Fibroblast of lung (primary cell): Measurements from ENCODE around the gene SPANXN3. TPM values are rescaled to one million over a fixed set of nuclear protein-coding genes. Genes with fewer than 3 reads are reported as not detected.

Experiments used
- DNase-seq, 2 donors: peaks; one replicate each; pipeline versions ENCODE4 v3.0.0 to v3.0.0-alpha.2; 2010; ENCODE audit warnings: low read depth in 2 of 2
- H2AFZ ChIP-seq: 2 replicates; pipeline ENCODE4 v1.5.1; 2012; ENCODE audit warnings: low read length, control low read depth, inconsistent platforms
- H3K27ac ChIP-seq: 2 replicates; pipeline ENCODE4 v1.5.1; 2011; ENCODE audit warnings: low read length, control low read depth; ENCODE audit not compliant: insufficient read depth
- H3K27me3 ChIP-seq: 2 replicates; pipeline ENCODE4 v1.5.1; 2011; ENCODE audit warnings: mild to moderate bottlenecking, low read length; ENCODE audit not compliant: control insufficient read depth, insufficient read depth
- H3K36me3 ChIP-seq: 2 replicates; pipeline ENCODE4 v1.5.1; 2011; ENCODE audit warnings: low read length; ENCODE audit not compliant: control insufficient read depth, insufficient read depth
- H3K4me1 ChIP-seq: 2 replicates; pipeline ENCODE4 v1.5.1; 2011; ENCODE audit warnings: low read length; ENCODE audit not compliant: control insufficient read depth, insufficient read depth; ENCODE audit errors: extremely low read depth
- H3K4me2 ChIP-seq: 2 replicates; pipeline ENCODE4 v1.5.1; 2011; ENCODE audit warnings: low read length, control low read depth; ENCODE audit not compliant: insufficient read depth; ENCODE audit errors: extremely low read depth
- H3K4me3 ChIP-seq, 4 experiments: fragments of 200-600 bp in 1 of 4; sonication (generic) in 1 of 4; replicated peaks in 1 of 4; 2 replicates each; pipeline ENCODE4 v1.5.1; 2011 to 2016; ENCODE audit warnings: low read length in 4 of 4, low read depth in 3 of 4, mild to moderate bottlenecking in 3 of 4, control low read depth in 2 of 4, inconsistent platforms in 1 of 4, mixed read lengths in 1 of 4; ENCODE audit not compliant: insufficient read depth in 1 of 4; ENCODE audit errors: control extremely low read depth in 1 of 4
- H3K79me2 ChIP-seq: 2 replicates; pipeline ENCODE4 v1.5.1; 2012; ENCODE audit warnings: mild to moderate bottlenecking, low read length, inconsistent platforms; ENCODE audit not compliant: control insufficient read depth, insufficient read depth
- H3K9ac ChIP-seq: 2 replicates; pipeline ENCODE4 v1.5.1; 2011; ENCODE audit warnings: mild to moderate bottlenecking, low read length, control low read depth; ENCODE audit not compliant: insufficient read depth
- H3K9me3 ChIP-seq: 2 replicates; pipeline ENCODE4 v1.5.1; 2012; ENCODE audit warnings: low read depth, low read length; ENCODE audit not compliant: control insufficient read depth, insufficient read depth
- H4K20me1 ChIP-seq: 2 replicates; pipeline ENCODE4 v1.5.1; 2011; ENCODE audit warnings: low read length; ENCODE audit not compliant: control insufficient read depth, insufficient read depth; ENCODE audit errors: extremely low read depth
- EZH2 ChIP-seq: IDR thresholded peaks from 2 replicates; pipeline ENCODE4 v1.5.1; 2012; ENCODE audit warnings: low read length, control low read depth, mild to moderate bottlenecking; ENCODE audit errors: missing control alignments
- polyA plus RNA-seq, 2 donors: library from polyadenylated mRNA; depleted of rRNA in 1 of 2; stranded (reverse) in 1 of 2; unstranded in 1 of 2; fragments of >200 nt; gene quantifications; 2 replicates each; pipeline ENCODE4 v1.2.1, GENCODE V29; 2011 to 2012; ENCODE audit warnings: missing spikeins in 1 of 2
- total RNA-seq: library from RNA; depleted of rRNA; stranded (reverse); fragments of >200 nt; gene quantifications from 2 replicates; pipeline ENCODE4 v1.2.1, GENCODE V29; 2014
- TF ChIP-seq, protein P1 (sequence below), 2 donors: IDR thresholded peaks in 1 of 2; conservative IDR thresholded peaks in 1 of 2; 1 replicate in 1 of 2; 2 replicates in 1 of 2; pipeline ENCODE4 v1.5.1; 2011 to 2012; ENCODE audit warnings: low read length in 2 of 2, control low read depth in 1 of 2, inconsistent platforms in 1 of 2, low read depth in 1 of 2, mild to moderate bottlenecking in 1 of 2

Gene SPANXN3
- total and polyA plus RNA-seq, 2 donors (not counting 1 experiment from before 2014, with no cell fraction given), result not detected

DNA sequence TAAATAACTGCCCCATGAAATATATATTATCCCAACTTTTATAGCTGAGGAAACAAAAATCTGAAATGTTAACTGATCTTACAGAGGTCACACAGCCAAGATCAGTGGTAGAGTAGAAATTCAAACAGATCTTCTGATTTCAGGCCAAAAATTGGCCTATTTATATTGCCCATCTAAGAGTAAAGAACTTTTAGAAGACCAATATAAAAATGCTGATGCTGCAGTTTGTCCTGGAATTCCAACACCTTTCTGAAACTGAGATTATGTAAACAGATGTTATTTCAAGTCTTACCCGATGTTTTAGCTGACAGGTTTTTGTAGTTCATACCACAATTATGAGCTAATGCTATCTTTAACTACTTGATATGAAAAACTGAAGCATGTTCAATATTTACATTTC, 51.1 kb downstream of the SPANXN3 start:
- H3K36me3 ChIP-seq, result no peaks in the 10 kb centered on the region
- H3K9ac ChIP-seq, result no peak overlapping the region
- DNase-seq, result no peak
- no peak overlapping the region for H3K27ac ChIP-seq
- H3K79me2 ChIP-seq, result no peaks in the 10 kb centered on the region
- H4K20me1 ChIP-seq, result no peaks in the 10 kb centered on the region
- H3K27me3 ChIP-seq, result no peaks in the 10 kb centered on the region
- H3K4me3 ChIP-seq, result no peak overlapping the region
- no peak overlapping the region for H2AFZ ChIP-seq
- no peak overlapping the region for H3K4me2 ChIP-seq
- no peak for TF ChIP-seq EZH2
- TF ChIP-seq, protein P1, sequence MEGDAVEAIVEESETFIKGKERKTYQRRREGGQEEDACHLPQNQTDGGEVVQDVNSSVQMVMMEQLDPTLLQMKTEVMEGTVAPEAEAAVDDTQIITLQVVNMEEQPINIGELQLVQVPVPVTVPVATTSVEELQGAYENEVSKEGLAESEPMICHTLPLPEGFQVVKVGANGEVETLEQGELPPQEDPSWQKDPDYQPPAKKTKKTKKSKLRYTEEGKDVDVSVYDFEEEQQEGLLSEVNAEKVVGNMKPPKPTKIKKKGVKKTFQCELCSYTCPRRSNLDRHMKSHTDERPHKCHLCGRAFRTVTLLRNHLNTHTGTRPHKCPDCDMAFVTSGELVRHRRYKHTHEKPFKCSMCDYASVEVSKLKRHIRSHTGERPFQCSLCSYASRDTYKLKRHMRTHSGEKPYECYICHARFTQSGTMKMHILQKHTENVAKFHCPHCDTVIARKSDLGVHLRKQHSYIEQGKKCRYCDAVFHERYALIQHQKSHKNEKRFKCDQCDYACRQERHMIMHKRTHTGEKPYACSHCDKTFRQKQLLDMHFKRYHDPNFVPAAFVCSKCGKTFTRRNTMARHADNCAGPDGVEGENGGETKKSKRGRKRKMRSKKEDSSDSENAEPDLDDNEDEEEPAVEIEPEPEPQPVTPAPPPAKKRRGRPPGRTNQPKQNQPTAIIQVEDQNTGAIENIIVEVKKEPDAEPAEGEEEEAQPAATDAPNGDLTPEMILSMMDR (conservative IDR thresholded peaks at IDR 0.05 in 1 of 2, IDR thresholded peaks at IDR 0.05 in 1 of 2; ENCODE audit: low read depth in 1 of 2, low read length in 2 of 2), result no peak
- H3K4me1 ChIP-seq, result no peaks in the 10 kb centered on the region
- H3K9me3 ChIP-seq, result no peaks in the 10 kb centered on the region

DNA sequence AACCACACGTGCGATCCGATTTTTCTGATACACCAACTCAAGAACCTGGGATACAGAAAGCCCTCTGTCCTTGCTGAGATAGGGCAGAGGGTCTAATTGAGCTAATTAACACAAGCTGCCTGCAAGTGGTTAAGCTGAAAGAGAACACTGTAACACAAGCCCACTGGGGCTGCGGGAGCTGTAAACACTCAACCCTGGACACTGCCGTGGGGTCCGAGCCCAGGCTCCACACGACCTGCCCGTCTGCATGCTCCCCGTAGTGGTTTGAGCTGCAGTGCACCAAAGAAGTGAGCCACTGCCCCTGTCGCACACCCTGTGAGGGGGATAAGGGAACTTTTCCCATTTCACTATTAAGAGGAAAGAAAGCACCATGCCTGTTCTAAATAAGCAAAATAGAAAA, 54.6 kb downstream of the SPANXN3 start:
- Histone ChIP-seq H3K4me3 (no peak overlapping the region), H3K9ac (no peak overlapping the region), H3K4me1 (no peaks in the 10 kb centered on the region), H3K9me3 (no peaks in the 10 kb centered on the region), H3K27ac (no peak overlapping the region), H4K20me1 (no peaks in the 10 kb centered on the region), H2AFZ (no peak overlapping the region), H3K36me3 (no peaks in the 10 kb centered on the region), H3K4me2 (no peak overlapping the region), H3K27me3 (no peaks in the 10 kb centered on the region), H3K79me2 (no peaks in the 10 kb centered on the region)
- TF ChIP-seq, protein P1 (conservative IDR thresholded peaks at IDR 0.05 in 1 of 2, IDR thresholded peaks at IDR 0.05 in 1 of 2; ENCODE audit: low read depth in 1 of 2, low read length in 2 of 2), result no peak
- DNase-seq, result no peak

DNA sequence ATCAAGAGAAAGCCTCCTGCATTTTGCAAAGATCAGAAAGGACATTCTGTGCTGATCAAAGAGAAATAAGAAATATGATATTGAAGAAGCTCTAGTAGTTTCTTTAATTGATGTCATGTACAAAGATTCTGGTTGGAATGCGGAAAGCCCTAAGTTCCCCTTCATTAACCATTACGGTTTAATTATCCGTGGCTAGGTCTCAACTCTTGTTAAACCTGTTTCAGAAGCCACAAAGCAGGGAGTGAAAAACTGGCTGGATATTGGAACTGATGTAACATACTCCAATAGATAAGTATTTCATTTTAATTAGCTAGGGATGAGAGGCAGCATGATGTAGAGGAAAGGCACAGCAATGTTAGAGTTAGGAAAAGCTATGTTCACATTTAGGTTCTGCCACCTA, 55.7 kb downstream of the SPANXN3 start:
- Histone ChIP-seq H3K27me3 (no peaks in the 10 kb centered on the region), H3K36me3 (no peaks in the 10 kb centered on the region), H2AFZ (no peak overlapping the region), H3K79me2 (no peaks in the 10 kb centered on the region), H3K4me3 (no peak overlapping the region), H3K4me1 (no peaks in the 10 kb centered on the region), H4K20me1 (no peaks in the 10 kb centered on the region), H3K9ac (no peak overlapping the region), H3K9me3 (no peaks in the 10 kb centered on the region), H3K4me2 (no peak overlapping the region), H3K27ac (no peak overlapping the region)
- DNase-seq, result no peak
- no peak for TF ChIP-seq EZH2
- TF ChIP-seq, protein P1 (conservative IDR thresholded peaks at IDR 0.05 in 1 of 2, IDR thresholded peaks at IDR 0.05 in 1 of 2; ENCODE audit: low read depth in 1 of 2, low read length in 2 of 2), result no peak

Other genes with a start within 250 kb of the SPANXN3 start
- gene SLITRK4, start 118.6 kb upstream of the SPANXN3 start, total RNA-seq, result under 0.01 and 0.99 TPM in 2 replicates
- 0.01 TPM in 2 replicates for gene SLITRK4, start 118.6 kb upstream of the SPANXN3 start, polyA plus RNA-seq
- gene SPANXN2, start 203.3 kb upstream of the SPANXN3 start, total RNA-seq, result not detected in 2 replicates
- not detected in 2 replicates for gene SPANXN2, start 203.3 kb upstream of the SPANXN3 start, polyA plus RNA-seq